Endothelial cell of umbilical vein (primary cell): Measurements from ENCODE around the gene TRAPPC3. TPM values are rescaled to one million over a fixed set of nuclear protein-coding genes. Genes with fewer than 3 reads are reported as not detected.

Source experiments
- BruUV-seq: library from RNA; stranded (reverse); fragments of 400-500 nt; replicated peaks from 2 replicates; lab custom pipeline; 2021; lab: Mats Ljungman, UMichigan
- CTCF ChIA-PET: fragments of 300-600, 350-600 bp; sonication (Branson Sonifier 250); formaldehyde crosslinking; loops from one replicate; lab custom pipeline; 2021; ENCODE audit warnings: antibody characterized with exemption, inconsistent platforms; lab: Charles Lee
- POLR2A ChIA-PET: fragments of 300-600, 350-600 bp; sonication (Branson Sonifier 250); formaldehyde crosslinking; loops from one replicate; lab custom pipeline; 2021; ENCODE audit warnings: antibody characterized with exemption, inconsistent platforms; lab: Charles Lee
- DNase-seq: peaks from one replicate; pipeline ENCODE4 v3.0.0-alpha.2; 2011; ENCODE audit warnings: low read depth, low spot score
- FAIRE-seq: peaks from 2 replicates; lab custom pipeline; 2011; peaks lifted over from hg19 to GRCh38; lab: Jason Lieb, UNC
- H2AFZ ChIP-seq: 2 replicates; pipeline ENCODE4 v1.6.0; 2012; ENCODE audit warnings: low read depth, low read length, control low read depth, inconsistent platforms
- H3K27ac ChIP-seq: 2 replicates; pipeline ENCODE4 v1.5.1; 2011; ENCODE audit warnings: low read depth, mild to moderate bottlenecking, control low read depth, low read length, moderate library complexity; ENCODE audit not compliant: insufficient read depth
- H3K27me3 ChIP-seq, 2 experiments: 2 replicates each; pipeline versions ENCODE4 v1.6.0 to v1.6.1; 2011; ENCODE audit warnings: low read length in 2 of 2, mixed read lengths in 1 of 2; ENCODE audit not compliant: control insufficient read depth in 2 of 2, insufficient read depth in 2 of 2
- H3K36me3 ChIP-seq, 2 experiments: 2 replicates in 1 of 2; 3 replicates in 1 of 2; pipeline ENCODE4 v1.5.1; 2011; ENCODE audit warnings: low read length in 2 of 2, mild to moderate bottlenecking in 1 of 2, moderate library complexity in 1 of 2; ENCODE audit not compliant: control insufficient read depth in 2 of 2, insufficient read depth in 2 of 2; ENCODE audit errors: extremely low read depth in 1 of 2
- H3K4me1 ChIP-seq: 3 replicates; pipeline ENCODE4 v1.5.1; 2011; ENCODE audit warnings: mild to moderate bottlenecking, low read length; ENCODE audit not compliant: control insufficient read depth, insufficient read depth; ENCODE audit errors: extremely low read depth
- H3K4me2 ChIP-seq: 2 replicates; pipeline ENCODE4 v1.6.1; 2011; ENCODE audit warnings: low read length, control low read depth, mixed read lengths; ENCODE audit not compliant: insufficient read depth
- H3K4me3 ChIP-seq, 3 experiments: fragments of 200-600 bp in 1 of 3; sonication (generic), shearing (Covaris generic) in 1 of 3; replicated peaks in 1 of 3; 2 replicates each; pipeline ENCODE4 v1.5.1; 2011 to 2016; ENCODE audit warnings: control low read depth in 3 of 3, low read length in 3 of 3, mild to moderate bottlenecking in 2 of 3, inconsistent platforms in 1 of 3, low read depth in 1 of 3, moderate library complexity in 1 of 3; ENCODE audit not compliant: insufficient read depth in 1 of 3
- H3K79me2 ChIP-seq: 2 replicates; pipeline ENCODE4 v1.6.0; 2012; ENCODE audit warnings: low read length, inconsistent platforms; ENCODE audit not compliant: control insufficient read depth, insufficient read depth
- H3K9ac ChIP-seq: replicated peaks from 2 replicates; pipeline ENCODE3; 2011; ENCODE audit warnings: low read length, control low read depth; ENCODE audit not compliant: insufficient read depth; ENCODE audit errors: extremely low read depth
- H3K9me1 ChIP-seq: replicated peaks from 3 replicates; pipeline ENCODE4 v1.6.0; 2011; ENCODE audit warnings: mild to moderate bottlenecking, low read length; ENCODE audit not compliant: control insufficient read depth, insufficient read depth; ENCODE audit errors: extremely low read depth
- H3K9me3 ChIP-seq: replicated peaks from 2 replicates; pipeline ENCODE4 v1.5.1; 2012; ENCODE audit warnings: low read length, inconsistent platforms; ENCODE audit not compliant: control insufficient read depth, insufficient read depth
- H4K20me1 ChIP-seq: replicated peaks from 2 replicates; pipeline ENCODE3; 2011; ENCODE audit warnings: mild to moderate bottlenecking, low read length; ENCODE audit not compliant: control insufficient read depth, insufficient read depth; ENCODE audit errors: extremely low read depth
- EZH2 ChIP-seq: IDR thresholded peaks from 2 replicates; pipeline ENCODE4 v1.6.1; 2012; ENCODE audit warnings: borderline replicate concordance, low read depth, mild to moderate bottlenecking, moderate library complexity, low read length, inconsistent platforms; ENCODE audit not compliant: severe bottlenecking
- FOS ChIP-seq: IDR thresholded peaks from 2 replicates; pipeline ENCODE4 v1.6.1; 2011; ENCODE audit warnings: mild to moderate bottlenecking, low read length, moderate library complexity, borderline replicate concordance; ENCODE audit not compliant: insufficient read depth
- JUN ChIP-seq: IDR thresholded peaks from 2 replicates; pipeline ENCODE4 v1.6.1; 2011; ENCODE audit warnings: borderline replicate concordance, low read depth; ENCODE audit not compliant: insufficient read length, insufficient read depth
- MAX ChIP-seq: IDR thresholded peaks from 2 replicates; pipeline ENCODE4 v1.6.1; 2011; ENCODE audit not compliant: insufficient read depth, insufficient read length
- MYC ChIP-seq: IDR thresholded peaks from one replicate; pipeline ENCODE4 v1.6.1; 2011; ENCODE audit warnings: mild to moderate bottlenecking, low read depth, low read length
- POLR2A ChIP-seq: IDR thresholded peaks from 2 replicates; pipeline ENCODE4 v1.6.1; 2012; ENCODE audit warnings: low read depth, mild to moderate bottlenecking, control low read depth, low read length
- POLR2AphosphoS5 ChIP-seq: IDR thresholded peaks from 2 replicates; pipeline ENCODE4 v1.6.1; 2012; ENCODE audit warnings: low read depth, mild to moderate bottlenecking, control low read depth, low read length, moderate library complexity; ENCODE audit not compliant: insufficient read depth
- dilution Hi-C: fragments of 300-500 bp; cut with MboI; formaldehyde crosslinking; loops from one replicate; pipeline ENCODE4 v1.15.0; 2019; ENCODE audit warnings: low sequenced_read_pairs; ENCODE audit not compliant: extremely low pct_ligation_motif_present
- intact Hi-C: fragments of 100-400 bp; cut with micrococcal nuclease; formaldehyde crosslinking; loops from one replicate; pipeline ENCODE4 v1.10.0; 2022
- polyA plus RNA-seq, 4 experiments: library from polyadenylated mRNA; depleted of rRNA in 3 of 4; stranded (reverse) in 3 of 4; unstranded in 1 of 4; fragments of >200 nt; gene quantifications; 2 replicates each; pipeline versions ENCODE4 v1.2.1 to v1.2.3, GENCODE V29; 2011 to 2012; ENCODE audit warnings: missing spikeins in 1 of 4
- total RNA-seq: library from RNA; stranded (reverse); gene quantifications from 2 replicates; pipeline ENCODE4 v1.2.3, GENCODE V29; 2021

Gene TRAPPC3
- total and polyA plus RNA-seq, 2 donors (not counting 3 experiments of a cell fraction or from before 2014, with no cell fraction given): 93.4 to 125 TPM

- H3K9me3 ChIP-seq: no peaks in the 10 kb centered on the region
- FAIRE-seq: no peak
- H3K9ac ChIP-seq: no peak overlapping the region
- no peak overlapping the region for H3K4me3 ChIP-seq
- H3K27me3 ChIP-seq: no peaks in the 10 kb centered on the region
- no peak overlapping the region for H3K27ac ChIP-seq
- no peak for DNase-seq
- peaks cover 7% of the 10 kb centered on the region for H3K4me1 ChIP-seq
- no peak overlapping the region for H2AFZ ChIP-seq
- peaks cover 22% of the 10 kb centered on the region for H3K79me2 ChIP-seq
- peaks cover 16 to 38% of the 10 kb centered on the region in 2 experiments for H3K36me3 ChIP-seq
- POLR2A ChIA-PET: no interaction called here
- no peak overlapping the region for H3K4me2 ChIP-seq
- no TSS peak for BruUV-seq
- intact Hi-C loops: no loop called here
- CTCF ChIA-PET: interaction anchor here (1.5 to 2.3 kb wide), 2 partner anchors 42 to 192 kb away, joined by 5 read pairs; no protein-coding TSS in a partner anchor
- no peak for TF ChIP-seq FOS
- no peak for TF ChIP-seq JUN
- no peak for TF ChIP-seq MYC
- no peak for TF ChIP-seq POLR2A
- no peak for TF ChIP-seq POLR2AphosphoS5
- no peaks in the 10 kb centered on the region for H4K20me1 ChIP-seq
- dilution Hi-C loops: no loop called here
- no peaks in the 10 kb centered on the region for H3K9me1 ChIP-seq
Measured at GRCh38 chr1:36093226-36093625, 56.1 kb downstream of the TRAPPC3 start.

GRCh38 chr1:36092798-36093185 is 56.5 kb downstream of the TRAPPC3 start:
- Histone ChIP-seq H3K9me1 (no peaks in the 10 kb centered on the region), H2AFZ (no peak overlapping the region), H3K27me3 (no peaks in the 10 kb centered on the region), H3K9me3 (no peaks in the 10 kb centered on the region), H3K27ac (no peak overlapping the region), H3K4me2 (no peak overlapping the region), H3K9ac (no peak overlapping the region), H3K79me2 (peaks cover 22% of the 10 kb centered on the region), H4K20me1 (no peaks in the 10 kb centered on the region), H3K36me3 (peaks cover 16 to 38% of the 10 kb centered on the region in 2 experiments), H3K4me3 (no peak overlapping the region), H3K4me1 (peaks cover 8% of the 10 kb centered on the region)
- no peak for DNase-seq
- TF ChIP-seq EZH2: no peak
- TF ChIP-seq JUN: no peak
- no peak for TF ChIP-seq MAX
- TF ChIP-seq FOS: no peak
- TF ChIP-seq POLR2A: no peak
- intact Hi-C loops: no loop called here
- FAIRE-seq: no peak
- CTCF ChIA-PET: interaction anchor here (1.4 to 2.3 kb wide), 3 partner anchors 42 to 193 kb away, joined by 3 to 5 read pairs (median 5); no protein-coding TSS in a partner anchor
- no TSS peak for BruUV-seq
- POLR2A ChIA-PET: no interaction called here
- dilution Hi-C loops: no loop called here
